Rectal smooth muscle tissue (tissue), 1 donor: ENCODE measurements around the gene TMEM273.

Experiments
- H3K27ac ChIP-seq: one replicate; pipeline ENCODE4 v1.7.0; 2013; ENCODE audit warnings: low read depth, low read length, inconsistent platforms
- H3K27me3 ChIP-seq: one replicate; pipeline ENCODE4 v1.7.0; 2013; ENCODE audit warnings: low read length; ENCODE audit not compliant: control insufficient read depth, insufficient read depth
- H3K36me3 ChIP-seq: one replicate; pipeline ENCODE4 v1.7.0; 2013; ENCODE audit warnings: low read length; ENCODE audit not compliant: control insufficient read depth, insufficient read depth
- H3K4me1 ChIP-seq: one replicate; pipeline ENCODE4 v1.7.0; 2013; ENCODE audit warnings: low read length; ENCODE audit not compliant: control insufficient read depth, insufficient read depth
- H3K4me3 ChIP-seq: one replicate; pipeline ENCODE4 v1.7.0; 2013; ENCODE audit warnings: low read length
- H3K9ac ChIP-seq: one replicate; pipeline ENCODE4 v1.7.0; 2013; ENCODE audit warnings: low read length

TMEM273 gene

DNA sequence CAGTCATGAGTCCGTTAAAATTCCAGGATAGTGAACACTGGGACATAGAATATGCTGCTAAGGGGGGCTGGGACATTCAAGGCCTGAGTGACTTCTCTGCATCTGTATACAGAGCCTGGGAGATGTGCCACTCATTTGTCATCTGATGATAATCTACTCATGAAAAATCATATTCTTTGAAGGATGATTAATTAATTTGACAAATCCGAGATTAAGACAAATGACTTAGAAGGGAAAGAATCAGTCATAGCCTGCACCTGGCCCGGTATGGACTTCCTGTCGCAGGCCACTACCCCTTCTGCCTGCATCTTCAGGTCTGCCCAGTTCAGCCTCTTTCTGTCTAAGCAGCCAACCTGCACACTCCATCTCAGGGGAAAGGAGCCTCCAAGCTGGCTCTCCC is 35.5 kb downstream of the TMEM273 start:
- no peak overlapping the region for H3K4me3 ChIP-seq
- no peak overlapping the region for H3K27ac ChIP-seq
- H3K27me3 ChIP-seq, result no peaks in the 10 kb centered on the region
- no peak overlapping the region for H3K9ac ChIP-seq
- no peaks in the 10 kb centered on the region for H3K4me1 ChIP-seq
- H3K36me3 ChIP-seq, result no peaks in the 10 kb centered on the region

DNA sequence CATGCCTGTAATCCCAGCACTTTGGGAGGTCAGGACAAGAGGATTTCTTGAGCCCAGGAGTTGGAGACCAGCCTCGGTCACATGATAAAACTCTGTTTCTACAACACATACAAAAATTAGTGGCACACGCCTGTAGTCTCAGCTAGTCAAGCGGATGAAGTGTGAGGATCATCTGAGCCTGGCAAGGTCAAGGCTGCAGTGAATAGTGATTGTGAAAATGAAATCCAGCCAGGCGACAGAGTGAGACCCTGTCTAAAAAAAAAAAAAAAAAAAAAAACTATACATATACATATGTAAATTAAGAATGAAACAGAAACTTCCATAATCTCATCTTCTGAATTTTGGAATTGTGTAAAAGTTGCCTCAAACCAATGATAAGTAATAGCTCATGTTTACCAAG is 36.2 kb downstream of the TMEM273 start:
- Histone ChIP-seq H3K27me3 (no peaks in the 10 kb centered on the region), H3K27ac (no peak overlapping the region), H3K4me1 (no peaks in the 10 kb centered on the region), H3K36me3 (no peaks in the 10 kb centered on the region), H3K4me3 (no peak overlapping the region), H3K9ac (no peak overlapping the region)

DNA sequence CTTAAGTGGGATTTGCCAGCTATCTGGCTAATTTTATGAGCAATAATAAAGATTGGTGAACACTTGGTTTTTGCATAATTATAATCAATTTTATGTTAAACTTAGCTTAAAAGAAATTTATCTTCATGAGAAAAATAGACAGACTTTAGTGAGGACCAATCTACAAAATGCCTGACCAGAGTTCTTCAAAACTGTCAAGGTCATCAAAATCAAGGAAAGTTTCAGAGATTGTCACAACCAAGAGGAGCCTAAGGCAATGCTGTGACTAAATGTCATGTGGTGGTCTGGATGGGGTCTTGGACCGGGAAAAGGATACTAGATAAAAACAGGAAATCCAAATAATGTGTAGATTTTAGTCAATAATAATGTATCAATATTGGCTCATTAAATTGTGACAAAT is 36.7 kb downstream of the TMEM273 start:
- no peak overlapping the region for H3K4me3 ChIP-seq

DNA sequence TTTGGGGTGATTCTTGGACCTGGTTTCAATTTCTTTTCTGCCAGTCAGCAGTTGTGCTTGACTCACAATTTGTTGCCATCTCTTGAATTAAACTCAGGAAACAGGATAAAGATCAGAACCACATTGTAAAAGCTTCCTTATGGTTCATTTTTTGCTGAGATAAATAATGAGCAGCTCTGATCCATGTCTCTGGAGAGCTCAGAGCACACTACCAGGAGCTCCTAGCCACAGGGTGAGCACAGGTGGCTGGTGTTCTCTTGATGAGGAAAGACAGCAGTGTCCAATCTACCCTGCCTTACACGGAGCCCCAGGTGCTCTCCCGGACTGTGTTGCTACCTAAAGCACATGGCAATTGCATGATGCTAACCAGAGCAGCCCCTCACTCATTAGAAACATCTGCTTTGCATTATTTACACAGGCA is 37.2 kb downstream of the TMEM273 start:
- no peaks in the 10 kb centered on the region for H3K4me1 ChIP-seq
- no peak overlapping the region for H3K4me3 ChIP-seq
- no peak overlapping the region for H3K9ac ChIP-seq
- no peak overlapping the region for H3K27ac ChIP-seq
- H3K36me3 ChIP-seq, result no peaks in the 10 kb centered on the region
- no peaks in the 10 kb centered on the region for H3K27me3 ChIP-seq

More for the DNA sequence above, 36.7 kb downstream of the TMEM273 start:
- Histone ChIP-seq H3K36me3 (no peaks in the 10 kb centered on the region), H3K27ac (no peak overlapping the region), H3K9ac (no peak overlapping the region), H3K27me3 (no peaks in the 10 kb centered on the region), H3K4me1 (no peaks in the 10 kb centered on the region)

DNA sequence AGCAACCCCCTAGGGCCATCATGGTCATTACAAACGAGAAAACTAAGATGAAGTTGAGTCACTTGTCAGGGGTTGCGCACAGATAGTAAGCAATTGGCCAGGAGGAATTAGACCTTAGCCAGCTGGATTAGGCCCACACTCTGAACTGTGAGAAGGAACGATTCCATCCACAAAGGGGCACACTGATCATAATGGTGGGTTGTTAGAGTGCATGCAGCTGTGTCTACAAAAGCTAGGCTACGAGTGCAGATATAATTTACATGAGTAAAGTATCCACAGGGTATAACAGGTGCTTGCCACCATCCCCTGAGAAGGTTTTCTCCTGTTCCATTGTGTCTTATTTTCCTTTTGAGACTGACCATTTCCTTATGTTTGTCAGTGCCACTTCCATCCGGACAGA is 37.8 kb downstream of the TMEM273 start:
- Histone ChIP-seq H3K36me3 (no peaks in the 10 kb centered on the region), H3K4me3 (no peak overlapping the region), H3K27me3 (no peaks in the 10 kb centered on the region), H3K4me1 (no peaks in the 10 kb centered on the region), H3K9ac (no peak overlapping the region), H3K27ac (no peak overlapping the region)

DNA sequence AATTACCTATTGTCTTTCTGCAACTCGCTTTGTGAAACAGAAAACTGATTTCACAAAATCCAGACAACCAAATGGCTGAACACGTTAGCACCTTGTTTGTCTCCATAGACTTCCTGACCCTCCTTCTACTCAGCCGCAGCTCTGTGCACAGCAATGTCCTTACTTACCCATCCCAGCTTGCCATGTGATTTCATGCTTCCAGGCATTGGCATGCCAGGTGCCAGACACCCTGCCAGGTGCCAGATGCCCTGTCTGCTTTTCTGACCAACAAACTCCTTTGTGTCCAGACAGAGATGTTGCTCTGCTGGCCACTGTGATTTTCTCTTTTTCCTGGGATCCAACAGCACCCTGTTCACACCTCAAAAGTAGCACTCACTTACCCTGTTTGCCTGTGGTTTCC is 38.3 kb downstream of the TMEM273 start:
- Histone ChIP-seq H3K36me3 (no peaks in the 10 kb centered on the region), H3K27me3 (no peaks in the 10 kb centered on the region), H3K4me3 (no peak overlapping the region), H3K9ac (no peak overlapping the region), H3K4me1 (no peaks in the 10 kb centered on the region), H3K27ac (no peak overlapping the region)

DNA sequence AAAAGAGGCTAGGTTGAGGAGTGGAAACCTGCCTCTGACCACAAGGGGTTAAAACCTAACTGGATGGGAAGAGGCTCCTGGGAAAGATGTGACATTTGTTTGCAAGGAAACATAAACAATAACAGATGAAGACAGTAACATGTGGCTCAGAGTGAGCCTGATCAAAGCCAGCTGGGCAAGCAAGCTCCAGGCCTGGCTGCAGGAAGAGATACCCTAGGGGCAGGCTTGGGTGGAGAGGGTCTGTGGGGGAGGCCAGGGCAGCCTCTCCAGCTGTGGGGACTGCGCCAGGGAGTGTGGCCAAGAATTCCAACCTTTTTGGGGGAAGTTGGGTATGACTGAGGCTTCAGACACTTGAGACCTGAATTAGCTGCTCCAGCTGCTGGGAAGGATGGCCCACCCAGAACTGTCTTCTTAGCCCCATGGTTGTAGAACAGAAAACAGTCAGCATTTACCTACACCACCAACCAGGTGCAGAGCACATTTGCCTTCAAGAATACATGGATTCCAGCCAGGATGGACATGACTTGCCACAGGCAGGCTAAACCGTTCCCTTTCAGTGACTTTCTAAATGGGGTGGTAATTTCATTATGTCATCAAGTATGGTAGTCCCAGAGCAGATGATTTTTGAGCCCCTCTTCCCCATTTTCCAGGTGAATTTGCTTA is 44.0 kb downstream of the TMEM273 start:
- H3K4me3 ChIP-seq, result no peak overlapping the region
- no peak overlapping the region for H3K27ac ChIP-seq
- H3K9ac ChIP-seq, result no peak overlapping the region
- no peaks in the 10 kb centered on the region for H3K27me3 ChIP-seq
- no peaks in the 10 kb centered on the region for H3K36me3 ChIP-seq
- no peaks in the 10 kb centered on the region for H3K4me1 ChIP-seq

DNA sequence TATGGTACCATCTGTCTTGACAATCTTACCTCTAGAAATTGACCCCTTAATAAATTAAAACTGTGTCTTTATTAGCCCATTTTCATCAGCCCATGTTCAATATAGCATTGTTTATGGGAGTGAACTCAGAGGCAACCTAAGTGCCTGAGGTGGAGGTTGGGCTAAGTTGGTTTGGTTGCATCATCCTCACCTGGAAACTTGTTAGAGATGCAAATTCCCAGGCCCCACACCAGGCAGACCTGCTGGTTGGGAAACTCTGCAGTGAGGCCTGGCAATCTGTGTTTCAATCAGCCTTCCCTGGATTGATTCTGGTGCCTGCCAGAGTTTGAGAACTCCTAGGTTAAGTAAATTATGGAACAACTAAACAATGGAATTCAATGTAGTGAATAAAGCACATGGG is 44.9 kb downstream of the TMEM273 start:
- H3K4me1 ChIP-seq, result no peaks in the 10 kb centered on the region
- no peak overlapping the region for H3K9ac ChIP-seq
- no peaks in the 10 kb centered on the region for H3K36me3 ChIP-seq
- H3K27me3 ChIP-seq, result no peaks in the 10 kb centered on the region
- no peak overlapping the region for H3K4me3 ChIP-seq
- H3K27ac ChIP-seq, result no peak overlapping the region

DNA sequence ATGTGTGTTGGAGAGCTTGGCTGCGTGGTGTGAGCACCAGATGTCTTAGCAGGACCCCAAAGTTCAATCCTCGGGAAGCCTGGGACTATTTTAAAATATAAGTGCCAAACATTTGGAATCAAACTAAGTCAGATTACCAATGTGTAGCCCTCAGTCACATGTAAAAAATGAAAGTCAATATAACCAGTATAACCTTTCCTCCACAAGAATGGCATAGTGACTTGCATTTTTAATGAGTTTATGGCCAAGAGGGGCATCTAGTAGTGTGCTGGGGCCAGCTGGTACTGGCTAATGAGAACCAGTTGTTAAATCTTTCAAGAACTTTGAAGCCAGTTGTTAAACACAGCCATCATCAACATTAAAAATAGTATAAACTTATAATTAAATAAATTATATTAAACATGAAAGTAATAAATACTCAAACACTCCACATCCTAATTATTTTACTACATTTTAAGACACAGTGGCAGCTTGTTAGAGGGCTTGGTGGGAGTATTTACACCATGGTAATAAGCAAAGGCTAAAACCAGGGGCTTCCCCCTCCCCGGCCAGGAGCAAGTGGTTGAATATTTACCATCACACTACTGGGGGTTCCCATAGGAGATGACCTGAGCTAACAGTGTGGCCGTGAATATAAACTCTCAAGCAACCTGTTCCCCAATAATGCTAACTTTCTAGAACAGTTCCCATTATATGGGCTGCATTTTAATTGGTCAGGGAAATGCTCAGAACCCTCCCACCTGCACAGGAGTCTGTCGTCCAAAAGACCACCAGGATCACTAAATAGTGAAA is 46.5 kb downstream of the TMEM273 start:
- Histone ChIP-seq H3K27me3 (no peaks in the 10 kb centered on the region), H3K9ac (no peak overlapping the region), H3K4me1 (no peaks in the 10 kb centered on the region), H3K36me3 (no peaks in the 10 kb centered on the region), H3K4me3 (no peak overlapping the region), H3K27ac (no peak overlapping the region)

DNA sequence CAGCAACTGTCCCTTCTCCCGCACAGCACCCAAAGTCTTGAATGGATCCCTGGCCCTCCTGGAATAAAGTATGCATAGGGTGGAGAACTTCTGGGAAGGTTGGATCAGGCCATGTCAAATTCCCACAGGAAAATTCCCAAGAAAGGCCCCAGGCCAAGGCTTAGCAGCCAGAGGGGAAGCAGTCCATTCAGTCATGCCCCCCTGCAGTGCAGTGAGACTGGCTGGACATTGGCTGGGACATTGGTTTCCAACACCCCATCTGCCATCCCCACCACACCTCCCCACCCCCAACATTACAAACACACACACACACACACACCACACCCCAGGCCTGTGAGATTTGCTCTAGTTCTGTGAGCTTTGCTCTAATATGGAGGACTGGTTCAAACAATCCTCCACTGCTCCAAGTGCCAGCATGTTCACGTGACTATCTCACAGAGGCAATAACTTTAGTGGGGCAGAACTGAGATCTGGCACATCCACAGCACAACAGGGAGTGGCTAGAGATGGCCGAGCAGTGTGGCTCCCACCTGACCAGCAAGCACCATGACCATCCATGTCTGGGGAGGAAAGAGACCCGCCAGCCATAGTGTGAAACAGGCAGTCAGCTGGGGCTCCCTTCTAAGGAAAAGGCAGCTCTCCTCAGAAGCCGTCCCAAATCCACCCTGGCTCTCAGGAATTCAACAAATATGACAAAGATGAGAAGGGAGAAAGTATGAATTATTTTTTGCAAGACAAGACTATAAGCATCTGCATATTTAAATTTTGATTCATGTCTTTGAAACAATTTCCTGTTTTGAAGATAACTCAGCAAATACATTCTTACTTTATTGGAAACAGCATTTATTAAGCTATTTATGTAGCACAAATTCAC is 47.6 kb downstream of the TMEM273 start:
- Histone ChIP-seq H3K9ac (no peak overlapping the region), H3K4me1 (no peaks in the 10 kb centered on the region), H3K36me3 (no peaks in the 10 kb centered on the region), H3K27me3 (no peaks in the 10 kb centered on the region), H3K4me3 (no peak overlapping the region), H3K27ac (no peak overlapping the region)

DNA sequence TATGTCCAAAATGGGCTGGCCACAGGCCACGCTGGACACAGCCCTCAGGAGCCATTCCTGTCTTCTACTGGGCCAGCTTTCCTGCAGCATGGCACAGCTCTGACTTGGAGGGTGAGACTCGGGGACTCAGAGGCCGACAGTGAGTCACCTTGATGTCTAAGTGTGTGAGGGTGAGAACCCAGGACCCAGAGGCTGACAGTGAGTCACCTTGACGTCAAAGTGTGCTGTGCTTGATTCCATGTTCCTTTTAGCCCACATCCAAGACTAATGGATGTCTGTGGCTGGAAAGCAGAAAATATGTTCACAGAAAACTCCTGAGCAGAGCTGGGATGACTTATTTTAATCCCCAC is 48.4 kb downstream of the TMEM273 start:
- H3K27ac ChIP-seq, result no peak overlapping the region
- H3K4me3 ChIP-seq, result no peak overlapping the region
- no peak overlapping the region for H3K9ac ChIP-seq
- H3K4me1 ChIP-seq, result no peaks in the 10 kb centered on the region
- no peaks in the 10 kb centered on the region for H3K27me3 ChIP-seq
- no peaks in the 10 kb centered on the region for H3K36me3 ChIP-seq

DNA sequence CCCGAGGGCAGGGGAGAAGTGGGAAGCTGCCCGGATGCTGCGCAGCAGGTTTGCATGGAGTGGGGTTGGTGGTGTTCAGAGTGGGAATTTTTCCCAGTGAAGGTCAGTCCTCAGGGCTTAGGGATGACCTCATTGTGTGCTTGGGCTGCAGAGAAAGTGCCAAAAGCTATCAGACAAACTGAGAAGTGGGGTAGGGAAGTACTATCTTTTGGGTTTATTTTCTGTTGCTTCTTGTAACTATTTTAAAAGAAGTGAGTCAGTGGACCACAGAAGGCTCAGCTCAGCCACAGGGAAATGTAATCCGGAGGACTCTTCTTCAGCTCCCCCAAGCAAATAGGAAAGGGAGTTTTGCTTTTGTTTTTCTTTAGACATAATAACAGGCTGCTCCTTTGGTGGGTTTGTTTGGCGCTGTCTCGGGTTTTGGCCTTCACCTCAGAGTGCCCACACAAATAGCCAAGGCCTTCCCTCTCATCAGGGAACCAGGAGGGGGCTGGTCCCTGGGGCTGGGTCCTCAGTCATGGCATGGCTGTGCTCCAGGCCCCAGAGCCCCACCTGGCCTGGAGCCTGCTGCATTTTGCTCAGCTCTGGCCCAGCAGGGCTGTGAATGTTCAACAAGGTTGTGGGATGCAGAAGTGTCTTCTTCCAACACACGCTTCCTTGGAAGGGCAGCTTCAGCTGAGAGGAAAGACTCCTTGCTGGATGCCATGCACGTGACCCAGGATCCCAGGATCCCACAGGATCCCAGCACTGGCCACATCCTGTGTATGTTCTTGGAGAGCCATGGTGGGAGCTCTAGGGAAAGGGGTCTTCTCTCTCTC is 49.0 kb downstream of the TMEM273 start:
- no peaks in the 10 kb centered on the region for H3K27me3 ChIP-seq
- no peak overlapping the region for H3K27ac ChIP-seq
- H3K4me1 ChIP-seq, result no peaks in the 10 kb centered on the region
- no peak overlapping the region for H3K4me3 ChIP-seq
- no peak overlapping the region for H3K9ac ChIP-seq
- no peaks in the 10 kb centered on the region for H3K36me3 ChIP-seq
